Gastroesophageal sphincter (tissue), 3 donors: ENCODE data around the gene TAS1R3.

Experiments
- POLR2A ChIP-seq, 2 donors: fragments of 450-650 bp; IDR thresholded peaks; one replicate each; pipeline ENCODE4 v1.6.1; 2017; ENCODE audit warnings: antibody characterized with exemption in 2 of 2, mild to moderate bottlenecking in 2 of 2, moderate library complexity in 1 of 2
- POLR2AphosphoS5 ChIP-seq: sonication (generic); formaldehyde crosslinking; IDR thresholded peaks from one replicate; pipeline ENCODE4 v1.6.1; 2017; ENCODE audit warnings: antibody characterized with exemption
- TF ChIP-seq, protein P1 (sequence below), 4 experiments: fragments of 200-600 bp in 2 of 4; fragments of 450-650 bp in 2 of 4; sonication (generic) in 1 of 4; IDR thresholded peaks; one replicate each; pipeline ENCODE4 v1.5.1; 2017 to 2019; ENCODE audit warnings: antibody characterized with exemption in 4 of 4, mild to moderate bottlenecking in 2 of 4, moderate library complexity in 2 of 4

DNA sequence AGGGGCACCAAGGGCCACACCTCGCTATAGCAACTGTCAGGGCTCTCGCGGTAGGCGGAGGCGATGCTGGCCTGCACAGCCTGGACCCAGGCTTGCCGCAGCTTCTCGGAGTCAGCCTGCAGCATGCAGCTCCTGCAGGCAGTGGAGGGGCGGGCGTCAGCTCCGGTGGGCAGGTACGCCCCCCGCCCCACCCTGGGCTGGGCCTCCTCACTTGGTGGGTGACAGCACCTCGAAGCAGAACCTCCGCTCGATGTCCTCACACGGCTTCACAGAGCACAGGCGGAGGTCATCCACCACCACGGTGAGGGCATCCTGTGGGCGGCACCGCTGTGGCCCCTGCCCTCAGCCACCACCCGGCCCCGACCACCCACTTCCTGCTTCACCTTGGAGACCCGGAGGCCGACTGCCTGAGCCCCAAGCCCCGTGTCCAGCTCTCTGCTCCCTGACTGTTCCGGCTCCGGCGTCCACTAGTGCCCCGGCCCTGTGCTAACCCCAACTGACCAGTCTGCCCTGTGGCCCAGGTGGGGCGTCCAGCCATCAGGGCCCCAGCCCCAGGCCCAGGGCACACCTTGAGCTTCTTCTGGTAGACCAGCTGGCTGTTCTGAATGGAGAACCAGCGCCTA is 33.2 kb upstream of the TAS1R3 start:
- TF ChIP-seq, protein P1, sequence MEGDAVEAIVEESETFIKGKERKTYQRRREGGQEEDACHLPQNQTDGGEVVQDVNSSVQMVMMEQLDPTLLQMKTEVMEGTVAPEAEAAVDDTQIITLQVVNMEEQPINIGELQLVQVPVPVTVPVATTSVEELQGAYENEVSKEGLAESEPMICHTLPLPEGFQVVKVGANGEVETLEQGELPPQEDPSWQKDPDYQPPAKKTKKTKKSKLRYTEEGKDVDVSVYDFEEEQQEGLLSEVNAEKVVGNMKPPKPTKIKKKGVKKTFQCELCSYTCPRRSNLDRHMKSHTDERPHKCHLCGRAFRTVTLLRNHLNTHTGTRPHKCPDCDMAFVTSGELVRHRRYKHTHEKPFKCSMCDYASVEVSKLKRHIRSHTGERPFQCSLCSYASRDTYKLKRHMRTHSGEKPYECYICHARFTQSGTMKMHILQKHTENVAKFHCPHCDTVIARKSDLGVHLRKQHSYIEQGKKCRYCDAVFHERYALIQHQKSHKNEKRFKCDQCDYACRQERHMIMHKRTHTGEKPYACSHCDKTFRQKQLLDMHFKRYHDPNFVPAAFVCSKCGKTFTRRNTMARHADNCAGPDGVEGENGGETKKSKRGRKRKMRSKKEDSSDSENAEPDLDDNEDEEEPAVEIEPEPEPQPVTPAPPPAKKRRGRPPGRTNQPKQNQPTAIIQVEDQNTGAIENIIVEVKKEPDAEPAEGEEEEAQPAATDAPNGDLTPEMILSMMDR (IDR thresholded peaks at IDR 0.05) = no peak
- TF ChIP-seq POLR2A (IDR thresholded peaks at IDR 0.05) (no peak), POLR2AphosphoS5 (no peak)
